HepG2 (cell line): ENCODE measurements around the gene FBXO10. TPM values are rescaled to one million over a fixed set of nuclear protein-coding genes. Genes with fewer than 3 reads are reported as not detected.

Source experiments
- ATF1 ChIP-seq: IDR thresholded peaks from 2 replicates; pipeline ENCODE4 v1.6.1; 2016; ENCODE audit warnings: mild to moderate bottlenecking, control low read depth
- FOXA1 ChIP-seq, 2 experiments: fragments of 450-650 bp in 1 of 2; sonication (generic) in 1 of 2; formaldehyde crosslinking in 1 of 2; IDR thresholded peaks; 2 replicates each; pipeline versions ENCODE4 v1.4.0 to v1.6.1; 2016 to 2020; ENCODE audit warnings: missing genetic modification reagents in 1 of 2
- FOXP1 ChIP-seq, 2 experiments: fragments of 450-650 bp in 1 of 2; IDR thresholded peaks; 2 replicates each; pipeline ENCODE4 v1.6.1; 2017 to 2018; ENCODE audit warnings: antibody characterized with exemption in 1 of 2
- MTERF4 ChIP-seq: sonication (generic); formaldehyde crosslinking; IDR thresholded peaks from 2 replicates; pipeline ENCODE4 v1.8.0; 2023; ENCODE audit warnings: mild to moderate bottlenecking, missing genetic modification reagents
- PHF8 ChIP-seq: sonication (generic); formaldehyde crosslinking; IDR thresholded peaks from 2 replicates; pipeline ENCODE4 v1.5.0; 2020; ENCODE audit warnings: missing genetic modification reagents
- POGK ChIP-seq: sonication (generic); formaldehyde crosslinking; conservative IDR thresholded peaks from 2 replicates; pipeline ENCODE4 v1.8.0; 2022; ENCODE audit warnings: mild to moderate bottlenecking, moderate library complexity, missing genetic modification reagents
- RCOR2 ChIP-seq: IDR thresholded peaks from 2 replicates; pipeline ENCODE4 v1.6.1; 2016; ENCODE audit warnings: missing biosample characterization, missing genetic modification reagents
- SKIL ChIP-seq: sonication (generic); formaldehyde crosslinking; IDR thresholded peaks from 2 replicates; pipeline ENCODE4 v1.8.0; 2022; ENCODE audit warnings: missing genetic modification reagents, mild to moderate bottlenecking, moderate library complexity, borderline replicate concordance
- ZFX ChIP-seq: sonication (generic); formaldehyde crosslinking; IDR thresholded peaks from 2 replicates; pipeline ENCODE4 v1.4.0; 2020; ENCODE audit warnings: mild to moderate bottlenecking, low read depth, missing genetic modification reagents, moderate library complexity
- ZNF33B ChIP-seq: sonication (generic); formaldehyde crosslinking; IDR thresholded peaks from 2 replicates; pipeline ENCODE4 v1.5.1; 2020; ENCODE audit warnings: mild to moderate bottlenecking, missing genetic modification reagents
- ZNF562 ChIP-seq: sonication (generic); formaldehyde crosslinking; IDR thresholded peaks from 2 replicates; pipeline ENCODE4 v1.8.0; 2022; ENCODE audit warnings: missing genetic modification reagents, borderline replicate concordance
- ZNF709 ChIP-seq: sonication (generic); formaldehyde crosslinking; IDR thresholded peaks from 2 replicates; pipeline ENCODE4 v1.5.0; 2020; ENCODE audit warnings: mild to moderate bottlenecking, missing genetic modification reagents
- ZSCAN20 ChIP-seq: sonication (generic); formaldehyde crosslinking; IDR thresholded peaks from 2 replicates; pipeline ENCODE4 v1.4.0; 2020; ENCODE audit warnings: missing genetic modification reagents, mild to moderate bottlenecking, borderline replicate concordance
- polyA plus RNA-seq, 8 experiments: library from polyadenylated mRNA; depleted of rRNA in 3 of 8; stranded (reverse) in 7 of 8; unstranded in 1 of 8; fragments of >200 nt; fragmentation: Illumina TruSeq in 4 of 8; extraction: Trizol in 4 of 8; gene quantifications; 2 replicates each; pipeline versions ENCODE4 v1.2.1 to v1.2.3, GENCODE V29; 2011 to 2016; ENCODE audit warnings: low read depth in 4 of 8, missing spikeins in 1 of 8, mixed read lengths in 1 of 8; ENCODE audit not compliant: insufficient read depth in 1 of 8
- total RNA-seq, 5 experiments: library from RNA; depleted of rRNA; stranded (reverse); fragments of >200 nt; fragmentation: Illumina TruSeq; extraction: Trizol; gene quantifications; 2 replicates each; pipeline ENCODE4 v1.2.3, GENCODE V29; 2016; ENCODE audit warnings: low read depth in 1 of 5
- TF ChIP-seq, protein P1 (sequence below): IDR thresholded peaks from 2 replicates; pipeline ENCODE4 v1.4.0; 2020; ENCODE audit warnings: mild to moderate bottlenecking, missing genetic modification reagents
- TF ChIP-seq, protein P2 (sequence below): sonication (generic); formaldehyde crosslinking; IDR thresholded peaks from 2 replicates; pipeline ENCODE4 v1.4.0; 2020; ENCODE audit warnings: low read depth, missing genetic modification reagents

FBXO10 gene
- total and polyA plus RNA-seq, 2 of the 13 experiments (the other 11 are each of a cell fraction or from before 2014, with no cell fraction given), result 3.1 to 5.1 TPM

- 0 out of 2 replicates have a peak, but pooled peaks have one; percentile 15 for TF ChIP-seq ATF1 (CRISPR knock-in tag)
- no peak for TF ChIP-seq MTERF4 (CRISPR knock-in tag)
- TF ChIP-seq POGK (CRISPR knock-in tag), result peak; percentile 90
- TF ChIP-seq ZNF562 (CRISPR knock-in tag), result no peak
- TF ChIP-seq RCOR2 (CRISPR knock-in tag), result peak; percentile 89; the same call in 1 of the 2 replicates
- no peak for TF ChIP-seq PHF8 (CRISPR knock-in tag)
- TF ChIP-seq FOXP1 (IDR thresholded peaks at IDR 0.05), result no peak
- peak; percentile 41; the same call in 1 of the 2 replicates for TF ChIP-seq FOXP1 (CRISPR knock-in tag; IDR thresholded peaks at IDR 0.05)
- TF ChIP-seq ZNF709 (CRISPR knock-in tag), result peak; percentile 46; the same call in 1 of the 2 replicates
- 0 out of 2 replicates have a peak, but pooled peaks have one; percentile 38 for TF ChIP-seq ZSCAN20
- TF ChIP-seq FOXA1 (IDR thresholded peaks at IDR 0.05), result no peak
- TF ChIP-seq FOXA1 (CRISPR knock-in tag; IDR thresholded peaks at IDR 0.05), result peak; percentile 78
- TF ChIP-seq ZNF33B, result no peak
- peak; percentile 96 for TF ChIP-seq ZFX (CRISPR knock-in tag)
- TF ChIP-seq, protein P1, sequence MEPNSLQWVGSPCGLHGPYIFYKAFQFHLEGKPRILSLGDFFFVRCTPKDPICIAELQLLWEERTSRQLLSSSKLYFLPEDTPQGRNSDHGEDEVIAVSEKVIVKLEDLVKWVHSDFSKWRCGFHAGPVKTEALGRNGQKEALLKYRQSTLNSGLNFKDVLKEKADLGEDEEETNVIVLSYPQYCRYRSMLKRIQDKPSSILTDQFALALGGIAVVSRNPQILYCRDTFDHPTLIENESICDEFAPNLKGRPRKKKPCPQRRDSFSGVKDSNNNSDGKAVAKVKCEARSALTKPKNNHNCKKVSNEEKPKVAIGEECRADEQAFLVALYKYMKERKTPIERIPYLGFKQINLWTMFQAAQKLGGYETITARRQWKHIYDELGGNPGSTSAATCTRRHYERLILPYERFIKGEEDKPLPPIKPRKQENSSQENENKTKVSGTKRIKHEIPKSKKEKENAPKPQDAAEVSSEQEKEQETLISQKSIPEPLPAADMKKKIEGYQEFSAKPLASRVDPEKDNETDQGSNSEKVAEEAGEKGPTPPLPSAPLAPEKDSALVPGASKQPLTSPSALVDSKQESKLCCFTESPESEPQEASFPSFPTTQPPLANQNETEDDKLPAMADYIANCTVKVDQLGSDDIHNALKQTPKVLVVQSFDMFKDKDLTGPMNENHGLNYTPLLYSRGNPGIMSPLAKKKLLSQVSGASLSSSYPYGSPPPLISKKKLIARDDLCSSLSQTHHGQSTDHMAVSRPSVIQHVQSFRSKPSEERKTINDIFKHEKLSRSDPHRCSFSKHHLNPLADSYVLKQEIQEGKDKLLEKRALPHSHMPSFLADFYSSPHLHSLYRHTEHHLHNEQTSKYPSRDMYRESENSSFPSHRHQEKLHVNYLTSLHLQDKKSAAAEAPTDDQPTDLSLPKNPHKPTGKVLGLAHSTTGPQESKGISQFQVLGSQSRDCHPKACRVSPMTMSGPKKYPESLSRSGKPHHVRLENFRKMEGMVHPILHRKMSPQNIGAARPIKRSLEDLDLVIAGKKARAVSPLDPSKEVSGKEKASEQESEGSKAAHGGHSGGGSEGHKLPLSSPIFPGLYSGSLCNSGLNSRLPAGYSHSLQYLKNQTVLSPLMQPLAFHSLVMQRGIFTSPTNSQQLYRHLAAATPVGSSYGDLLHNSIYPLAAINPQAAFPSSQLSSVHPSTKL (CRISPR knock-in tag), result peak; percentile 92
- TF ChIP-seq SKIL, result peak; percentile 90
- TF ChIP-seq, protein P2, sequence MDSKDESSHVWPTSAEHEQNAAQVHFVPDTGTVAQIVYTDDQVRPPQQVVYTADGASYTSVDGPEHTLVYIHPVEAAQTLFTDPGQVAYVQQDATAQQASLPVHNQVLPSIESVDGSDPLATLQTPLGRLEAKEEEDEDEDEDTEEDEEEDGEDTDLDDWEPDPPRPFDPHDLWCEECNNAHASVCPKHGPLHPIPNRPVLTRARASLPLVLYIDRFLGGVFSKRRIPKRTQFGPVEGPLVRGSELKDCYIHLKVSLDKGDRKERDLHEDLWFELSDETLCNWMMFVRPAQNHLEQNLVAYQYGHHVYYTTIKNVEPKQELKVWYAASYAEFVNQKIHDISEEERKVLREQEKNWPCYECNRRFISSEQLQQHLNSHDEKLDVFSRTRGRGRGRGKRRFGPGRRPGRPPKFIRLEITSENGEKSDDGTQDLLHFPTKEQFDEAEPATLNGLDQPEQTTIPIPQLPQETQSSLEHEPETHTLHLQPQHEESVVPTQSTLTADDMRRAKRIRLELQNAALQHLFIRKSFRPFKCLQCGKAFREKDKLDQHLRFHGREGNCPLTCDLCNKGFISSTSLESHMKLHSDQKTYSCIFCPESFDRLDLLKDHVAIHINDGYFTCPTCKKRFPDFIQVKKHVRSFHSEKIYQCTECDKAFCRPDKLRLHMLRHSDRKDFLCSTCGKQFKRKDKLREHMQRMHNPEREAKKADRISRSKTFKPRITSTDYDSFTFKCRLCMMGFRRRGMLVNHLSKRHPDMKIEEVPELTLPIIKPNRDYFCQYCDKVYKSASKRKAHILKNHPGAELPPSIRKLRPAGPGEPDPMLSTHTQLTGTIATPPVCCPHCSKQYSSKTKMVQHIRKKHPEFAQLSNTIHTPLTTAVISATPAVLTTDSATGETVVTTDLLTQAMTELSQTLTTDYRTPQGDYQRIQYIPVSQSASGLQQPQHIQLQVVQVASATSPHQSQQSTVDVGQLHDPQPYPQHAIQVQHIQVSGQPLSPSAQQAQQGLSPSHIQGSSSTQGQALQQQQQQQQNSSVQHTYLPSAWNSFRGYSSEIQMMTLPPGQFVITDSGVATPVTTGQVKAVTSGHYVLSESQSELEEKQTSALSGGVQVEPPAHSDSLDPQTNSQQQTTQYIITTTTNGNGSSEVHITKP (CRISPR knock-in tag), result peak; percentile 75; the same call in 1 of the 2 replicates
Observed at GRCh38 chr9:37508135-37508833, 67.9 kb downstream of the FBXO10 start (continued).
